Fibroblast of lung (primary cell): ENCODE data around the gene FSD2.

Source experiments
- CTCF ChIP-seq, 2 donors: IDR thresholded peaks in 1 of 2; conservative IDR thresholded peaks in 1 of 2; 1 replicate in 1 of 2; 2 replicates in 1 of 2; pipeline ENCODE4 v1.5.1; 2011 to 2012; ENCODE audit warnings: low read length in 2 of 2, control low read depth in 1 of 2, inconsistent platforms in 1 of 2, low read depth in 1 of 2, mild to moderate bottlenecking in 1 of 2
- EZH2 ChIP-seq: IDR thresholded peaks from 2 replicates; pipeline ENCODE4 v1.5.1; 2012; ENCODE audit warnings: low read length, control low read depth, mild to moderate bottlenecking; ENCODE audit errors: missing control alignments

DNA sequence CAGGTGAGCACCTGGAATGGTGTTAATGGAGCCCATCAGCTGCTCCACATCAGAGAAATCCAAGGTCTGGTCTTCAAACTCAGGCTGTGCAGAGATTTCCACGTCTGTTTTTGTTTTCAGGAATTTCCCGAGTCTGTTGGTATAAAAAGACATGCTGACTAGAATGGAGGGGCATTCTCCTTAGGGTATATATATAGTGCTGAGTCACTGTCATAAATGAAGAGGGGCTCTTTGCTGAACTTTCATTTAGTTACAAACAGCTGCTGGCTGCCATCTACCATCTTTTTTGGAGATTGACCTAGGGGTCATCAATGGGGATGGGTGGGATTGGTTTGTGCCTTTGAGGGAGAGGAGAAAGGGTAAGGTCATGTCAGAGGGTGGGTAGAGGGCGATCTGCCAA is 27.1 kb downstream of the FSD2 start:
- TF ChIP-seq CTCF (conservative IDR thresholded peaks at IDR 0.05 in 1 of 2, IDR thresholded peaks at IDR 0.05 in 1 of 2; ENCODE audit: low read depth in 1 of 2, low read length in 2 of 2) (no peak), EZH2 (no peak)
